MCF 10A (cell line): ENCODE measurements around the gene TSC1. TPM values are rescaled to one million over a fixed set of nuclear protein-coding genes. Genes with fewer than 3 reads are reported as not detected.

Experiments
- BruUV-seq: library from RNA; stranded (reverse); fragments of 400-500 nt; replicated peaks from 2 replicates; lab custom pipeline; 2021; lab: Mats Ljungman, UMichigan
- CTCF ChIA-PET: fragments of 300-600 bp; sonication (Branson Sonifier 250); formaldehyde crosslinking; extraction: SDS; loops from one replicate; lab custom pipeline; 2021; ENCODE audit warnings: antibody characterized with exemption, inconsistent platforms; lab: Yijun Ruan, JAX
- POLR2A ChIA-PET: fragments of 300-600, 350-650 bp; sonication (Branson Sonifier 250); formaldehyde crosslinking; extraction: SDS; loops from one replicate; lab custom pipeline; 2020; ENCODE audit warnings: antibody characterized with exemption, inconsistent platforms; lab: Yijun Ruan, JAX
- DNase-seq: peaks from one replicate; pipeline ENCODE4 v3.0.0-alpha.2; 2018; ENCODE audit not compliant: unreplicated experiment
- H3K27ac Mint-ChIP-seq: one replicate; pipeline ENCODE4 v1.8.0; 2022; ENCODE audit warnings: mild to moderate bottlenecking, low read depth, mixed read lengths; ENCODE audit not compliant: unreplicated experiment
- H3K27me3 Mint-ChIP-seq: one replicate; pipeline ENCODE4 v1.8.0; 2022; ENCODE audit warnings: mixed read lengths; ENCODE audit not compliant: insufficient read depth, unreplicated experiment
- H3K36me3 Mint-ChIP-seq: one replicate; pipeline ENCODE4 v1.8.0; 2022; ENCODE audit warnings: mild to moderate bottlenecking, moderate library complexity, mixed read lengths; ENCODE audit not compliant: insufficient read depth, unreplicated experiment
- H3K4me1 Mint-ChIP-seq: one replicate; pipeline ENCODE4 v1.8.0; 2022; ENCODE audit warnings: mixed read lengths; ENCODE audit not compliant: insufficient read depth, unreplicated experiment
- H3K4me3 Mint-ChIP-seq: one replicate; pipeline ENCODE4 v1.8.0; 2022; ENCODE audit warnings: mild to moderate bottlenecking, moderate library complexity, mixed read lengths; ENCODE audit not compliant: unreplicated experiment
- H3K9me3 Mint-ChIP-seq: one replicate; pipeline ENCODE4 v1.8.0; 2022; ENCODE audit warnings: mixed read lengths; ENCODE audit not compliant: unreplicated experiment
- CTCF ChIP-seq: fragments of 200-600 bp; IDR thresholded peaks from one replicate; pipeline ENCODE4 v1.8.0; 2022; ENCODE audit warnings: antibody characterized with exemption, mild to moderate bottlenecking; ENCODE audit not compliant: unreplicated experiment
- intact Hi-C: fragments of 100-400 bp; cut with micrococcal nuclease; formaldehyde crosslinking; loops from 2 replicates; pipeline ENCODE4 v1.14.1; 2022
- total RNA-seq: library from RNA; stranded (reverse); gene quantifications from 2 replicates; pipeline ENCODE4 v1.2.3, GENCODE V29; 2022

Gene TSC1
- total RNA-seq, 1 experiment from 2014 or later = 36.6 TPM

GRCh38 chr9:132898051-132898450 lies 46.4 kb downstream of the TSC1 start:
- BruUV-seq = no TSS peak
- intact Hi-C loops = no loop called here
- no peak for DNase-seq
- no peak for TF ChIP-seq CTCF
- POLR2A ChIA-PET = no interaction called here
- no peaks in the 10 kb centered on the region for H3K9me3 Mint-ChIP-seq
- H3K27ac Mint-ChIP-seq = no peak overlapping the region
- H3K4me3 Mint-ChIP-seq = no peak overlapping the region
- CTCF ChIA-PET = interaction anchor here (0.6 kb wide), 1 partner anchor 512 kb away, joined by 3 read pairs; no protein-coding TSS in a partner anchor
- peaks cover 10% of the 10 kb centered on the region for H3K4me1 Mint-ChIP-seq
- H3K36me3 Mint-ChIP-seq = peaks cover 71% of the 10 kb centered on the region
- H3K27me3 Mint-ChIP-seq = no peaks in the 10 kb centered on the region

GRCh38 chr9:132896906-132897305 lies 47.5 kb downstream of the TSC1 start:
- Mint-ChIP-seq H3K27ac (no peak overlapping the region), H3K36me3 (peaks cover 61% of the 10 kb centered on the region), H3K27me3 (no peaks in the 10 kb centered on the region), H3K9me3 (no peaks in the 10 kb centered on the region), H3K4me3 (no peak overlapping the region), H3K4me1 (peaks cover 10% of the 10 kb centered on the region)
- no peak for TF ChIP-seq CTCF
- intact Hi-C loops = no loop called here
- no peak for DNase-seq
- BruUV-seq = no TSS peak
- ChIA-PET POLR2A (interaction anchor here (0.6 kb wide), 1 partner anchor 91 kb away, joined by 3 read pairs; no protein-coding TSS in a partner anchor), CTCF (interaction anchor here (1.0 to 1.4 kb wide), 2 partner anchors 12 to 26 kb away, joined by 3 to 4 read pairs; no protein-coding TSS in a partner anchor)

GRCh38 chr9:132896264-132896663 lies 48.2 kb downstream of the TSC1 start:
- Mint-ChIP-seq H3K4me3 (no peak overlapping the region), H3K36me3 (peaks cover 56% of the 10 kb centered on the region), H3K27ac (no peak overlapping the region), H3K4me1 (peaks cover 10% of the 10 kb centered on the region), H3K27me3 (no peaks in the 10 kb centered on the region), H3K9me3 (no peaks in the 10 kb centered on the region)
- TF ChIP-seq CTCF = no peak
- BruUV-seq = TSS peak; percentile 16
- intact Hi-C loops = no loop called here
- ChIA-PET POLR2A (interaction anchor here (0.8 kb wide), 1 partner anchor 9 kb away, joined by 3 read pairs; no protein-coding TSS in a partner anchor), CTCF (interaction anchor here (1.4 kb wide), 1 partner anchor 11 kb away, joined by 4 read pairs; no protein-coding TSS in a partner anchor)
- DNase-seq = no peak

GRCh38 chr9:132894862-132895835 lies 49.3 kb downstream of the TSC1 start:
- Mint-ChIP-seq H3K27me3 (no peaks in the 10 kb centered on the region), H3K4me1 (peaks cover 10% of the 10 kb centered on the region), H3K9me3 (no peaks in the 10 kb centered on the region), H3K4me3 (no peak overlapping the region), H3K27ac (no peak overlapping the region), H3K36me3 (peaks cover 48% of the 10 kb centered on the region)
- TF ChIP-seq CTCF = no peak
- intact Hi-C loops = no loop called here
- no peak for DNase-seq
- CTCF ChIA-PET = interaction anchor here (1.4 kb wide), 1 partner anchor 10 kb away, joined by 4 read pairs; no protein-coding TSS in a partner anchor
- POLR2A ChIA-PET = interaction anchor here (0.6 to 1.3 kb wide), 5 partner anchors 10 to 61 kb away, joined by 3 to 6 read pairs (median 3); partner anchors contain the start of genes AK8 and SPACA9
- BruUV-seq = no TSS peak
